GM18526 (cell line): Measurements from ENCODE around the gene PRPSAP1.
A peak's percentile ranks its signal among the peaks of the same experiment; 100 is the strongest.

Source experiments
- POLR2A ChIP-seq: IDR thresholded peaks from 3 replicates; pipeline ENCODE4 v1.6.1; 2011; ENCODE audit not compliant: insufficient read length; ENCODE audit errors: extremely low read depth

PRPSAP1 gene

GRCh38 chr17:76353599-76354316 is at the start of gene PRPSAP1:
Gene PRPSAP1, minus strand, starts transcription at chr17:76353916. Its CDS starts 213 bp downstream, at chr17:76353703.
- TF ChIP-seq POLR2A: peak; percentile 90

GRCh38 chr17:76402711-76403110 is 49.0 kb upstream of the PRPSAP1 start:
- TF ChIP-seq POLR2A: no peak

- no peak for TF ChIP-seq POLR2A
Observed at GRCh38 chr17:76399175-76400172, 45.8 kb upstream of the PRPSAP1 start.

- no peak for TF ChIP-seq POLR2A
Observed at GRCh38 chr17:76398523-76399174, 44.9 kb upstream of the PRPSAP1 start.

GRCh38 chr17:76397687-76398522 is 44.2 kb upstream of the PRPSAP1 start:
- no peak for TF ChIP-seq POLR2A

- no peak for TF ChIP-seq POLR2A
Observed at GRCh38 chr17:76397184-76397583, 43.5 kb upstream of the PRPSAP1 start.

- TF ChIP-seq POLR2A: no peak
Observed at GRCh38 chr17:76395980-76396379, 42.3 kb upstream of the PRPSAP1 start.

- TF ChIP-seq POLR2A: no peak
Observed at GRCh38 chr17:76394166-76394565, 40.5 kb upstream of the PRPSAP1 start.

GRCh38 chr17:76391200-76391715 is 37.5 kb upstream of the PRPSAP1 start:
- no peak for TF ChIP-seq POLR2A

- TF ChIP-seq POLR2A: no peak
Observed at GRCh38 chr17:76390003-76390421, 36.3 kb upstream of the PRPSAP1 start.

GRCh38 chr17:76388966-76389888 is 35.5 kb upstream of the PRPSAP1 start:
- TF ChIP-seq POLR2A: no peak

- TF ChIP-seq POLR2A: no peak
Observed at GRCh38 chr17:76386966-76387765, 33.5 kb upstream of the PRPSAP1 start.
